T-helper 1 cell (primary cell): Measurements from ENCODE around the gene MAP6.

Source experiments
- DNase-seq, 5 donors: peaks; one replicate each; pipeline ENCODE4 v3.0.0-alpha.2; 2012 to 2020

MAP6 gene

DNA sequence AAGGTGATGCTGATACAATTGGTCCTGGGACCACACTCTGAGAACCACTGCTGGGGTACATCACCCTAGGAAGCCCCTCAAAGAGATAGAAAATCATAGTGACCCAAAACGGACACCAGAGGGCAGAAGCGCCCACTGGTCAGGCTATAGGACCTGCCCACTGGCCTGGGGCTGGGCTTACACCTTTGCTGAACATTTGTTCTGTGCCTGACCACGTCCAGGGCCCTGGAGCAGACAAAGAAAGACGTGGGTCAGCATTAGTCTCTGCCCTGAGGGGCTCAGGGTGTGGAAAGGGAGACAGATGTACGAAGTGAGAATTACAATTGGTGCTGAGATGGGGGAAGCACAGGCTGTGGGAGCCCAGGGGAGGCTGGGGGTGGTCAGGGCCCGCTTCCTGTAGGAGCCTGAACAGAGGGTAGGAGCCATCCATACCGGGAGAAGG lies 121.2 kb downstream of the MAP6 start:
- DNase-seq = no peak

DNA sequence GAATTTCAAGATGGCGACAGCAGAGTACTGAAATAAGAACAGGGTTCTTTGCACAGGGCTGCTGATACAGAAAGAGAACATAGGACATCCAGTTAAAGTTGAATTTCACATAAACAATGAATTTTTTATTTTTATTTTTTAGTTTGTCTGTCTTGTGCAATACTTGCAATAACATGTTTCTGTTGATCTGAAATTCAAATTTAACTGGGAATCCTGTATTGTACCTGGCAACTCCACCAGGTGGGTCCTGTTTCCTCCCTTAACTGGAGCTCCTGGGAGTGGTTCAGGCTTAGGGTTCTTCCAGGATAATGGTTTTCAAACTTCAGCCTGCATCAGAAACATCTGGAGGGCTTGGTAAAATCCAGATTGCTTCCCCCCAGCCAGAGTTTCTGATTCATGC lies 121.7 kb downstream of the MAP6 start:
- DNase-seq = no peak

DNA sequence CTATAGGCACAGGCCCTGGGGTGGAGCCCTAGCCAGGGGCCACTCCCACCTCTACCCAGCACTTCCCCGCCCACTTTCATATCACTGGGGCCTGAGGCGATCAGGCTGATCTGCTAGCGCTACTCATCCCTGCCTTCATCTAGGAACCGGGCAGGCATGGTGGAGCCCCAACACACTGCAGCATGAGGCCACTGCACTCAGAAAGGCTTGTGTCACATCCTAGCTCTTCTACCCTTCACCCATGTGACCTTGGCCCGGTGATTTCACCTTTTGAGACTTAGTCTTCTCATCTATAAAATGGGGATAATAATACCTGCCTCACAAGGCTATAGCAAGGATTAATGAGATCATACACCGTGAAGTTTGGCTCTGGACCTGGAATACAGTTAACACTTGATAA lies 125.0 kb downstream of the MAP6 start:
- no peak for DNase-seq

DNA sequence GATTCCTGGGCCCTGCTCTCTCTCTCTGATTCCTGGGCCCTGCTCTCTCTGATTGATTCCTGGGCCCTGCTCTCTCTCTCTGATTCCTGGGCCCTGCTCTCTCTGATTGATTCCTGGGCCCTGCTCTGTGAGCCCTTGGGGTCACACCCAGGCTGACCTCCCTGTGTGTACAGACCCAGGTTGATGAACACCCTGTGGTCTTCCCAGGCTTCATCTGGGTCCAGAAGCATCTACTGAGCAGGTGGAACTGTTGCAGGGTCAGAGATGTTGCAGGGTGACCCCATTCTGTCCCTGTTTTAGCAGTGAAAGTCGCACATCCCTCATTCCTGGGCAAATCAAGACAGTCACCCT lies 126.8 kb downstream of the MAP6 start:
- no peak for DNase-seq

DNA sequence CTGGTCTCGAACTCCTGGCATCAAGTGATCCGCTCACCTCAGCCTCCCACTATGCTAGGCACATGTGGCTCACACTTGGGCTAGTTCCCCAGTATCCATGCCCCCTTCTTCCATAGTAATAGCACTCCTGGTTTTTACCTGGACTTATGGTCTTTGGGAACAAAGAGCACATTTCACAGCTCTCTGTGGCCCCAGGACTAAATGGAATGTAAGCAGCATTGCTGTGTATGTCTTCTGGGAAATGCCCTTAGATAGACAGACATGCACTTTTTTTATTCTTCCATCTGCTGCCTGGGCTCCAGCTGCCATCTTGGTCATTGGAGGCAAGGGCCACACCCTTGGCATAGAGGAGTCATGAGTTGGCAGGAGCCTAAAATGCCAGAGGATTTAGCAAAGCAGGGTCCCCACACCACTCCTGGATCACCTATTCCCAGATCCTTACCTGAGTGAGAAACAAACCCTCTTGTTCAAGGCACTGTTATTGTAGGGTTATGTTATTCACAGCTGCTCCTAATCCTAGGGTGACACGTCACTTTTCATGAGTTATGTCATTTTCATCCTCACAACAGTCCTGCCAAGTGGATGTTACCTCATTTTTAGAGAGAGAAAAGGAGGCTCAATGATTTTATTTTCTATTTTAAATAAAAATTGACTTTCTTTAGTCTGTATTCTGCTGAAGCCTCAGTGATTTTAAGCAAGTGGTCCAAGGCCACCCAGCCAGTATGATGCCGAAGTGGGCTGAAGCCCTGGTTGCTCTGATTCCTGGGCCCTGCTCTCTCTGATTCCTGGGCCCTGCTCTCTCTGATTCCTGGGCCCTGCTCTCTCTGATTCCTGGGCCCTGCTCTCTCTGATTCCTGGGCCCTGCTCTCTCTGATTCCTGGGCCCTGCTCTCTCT lies 127.4 kb downstream of the MAP6 start:
- no peak for DNase-seq

DNA sequence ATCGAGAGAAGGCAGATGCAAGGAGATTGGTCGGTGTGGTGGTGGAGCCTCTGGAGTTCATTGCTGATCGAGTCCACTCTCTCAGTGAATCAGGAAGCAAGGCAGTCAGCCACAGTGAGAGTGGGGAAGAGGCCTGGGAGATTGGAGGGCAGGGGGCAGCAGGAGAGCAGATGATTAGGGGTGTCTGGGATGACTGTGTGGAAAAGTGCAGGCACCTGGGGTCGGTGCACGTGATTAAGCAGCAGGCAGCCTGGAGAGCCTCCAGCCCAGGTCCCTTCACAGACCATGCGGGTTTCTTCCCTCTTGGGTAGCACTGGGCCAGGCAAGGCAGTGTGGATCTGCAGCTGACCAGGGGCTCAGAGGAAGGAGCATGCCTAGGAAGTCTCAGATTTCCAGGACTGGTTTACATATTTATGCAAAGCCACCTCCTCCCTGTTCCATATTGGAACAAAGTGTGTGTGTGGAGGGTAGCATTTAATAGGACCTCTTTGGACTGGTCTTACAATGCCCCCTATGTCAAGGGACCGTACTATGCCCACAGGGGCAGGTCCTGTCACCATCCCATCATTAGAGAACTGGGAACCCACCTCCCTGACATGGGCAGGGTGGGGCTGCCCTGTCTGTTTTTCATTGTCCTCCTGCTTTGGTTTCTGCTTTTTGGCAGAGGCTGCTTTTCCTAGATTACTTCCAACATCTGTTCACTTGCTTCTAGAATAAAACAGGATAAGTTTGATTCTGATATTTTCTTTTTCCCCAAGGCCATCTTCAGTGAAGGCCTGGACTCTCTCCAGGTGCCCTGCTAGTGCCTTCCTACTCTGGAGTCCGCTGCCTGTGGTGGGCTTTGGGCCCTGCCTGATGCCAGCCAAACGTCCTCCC lies 129.1 kb downstream of the MAP6 start:
- DNase-seq = no peak

DNA sequence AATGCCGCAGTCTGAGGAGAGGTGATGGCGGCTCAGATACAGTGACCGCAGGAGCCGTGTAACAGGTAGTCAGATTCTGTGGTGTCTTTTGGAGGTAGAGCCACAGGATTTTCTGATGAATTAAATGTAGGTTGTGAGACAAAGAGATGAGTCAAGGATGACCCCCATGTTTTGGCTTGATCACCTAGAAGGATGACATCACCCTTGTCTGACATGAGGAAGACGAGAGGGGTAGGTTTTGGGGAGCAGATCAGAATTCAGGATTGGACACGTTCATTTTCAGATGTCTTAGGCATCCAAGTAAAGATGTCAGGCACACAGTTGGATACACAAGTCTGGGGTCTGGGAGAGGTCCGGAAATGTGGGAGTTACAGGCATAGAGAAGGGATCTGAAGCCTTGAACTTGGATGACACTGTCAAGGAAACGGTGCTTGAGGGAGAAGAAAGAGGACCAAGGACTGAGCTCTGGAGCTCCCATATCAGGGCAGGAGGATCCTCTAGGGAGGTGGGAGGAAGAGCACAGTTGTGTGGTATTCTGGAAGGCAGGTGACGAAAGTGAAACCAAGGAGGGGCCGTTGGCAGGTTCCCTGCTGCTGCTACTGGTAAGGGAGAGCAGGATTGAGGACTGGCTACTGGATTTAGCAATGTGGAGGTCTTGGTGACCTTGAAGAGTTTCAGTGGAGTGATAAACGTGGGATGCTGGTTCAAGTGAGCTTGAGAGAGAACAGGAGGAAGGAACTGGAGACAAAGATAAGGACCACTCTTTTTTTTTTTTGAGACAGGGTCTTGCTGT lies 130.5 kb downstream of the MAP6 start:
- DNase-seq = no peak

DNA sequence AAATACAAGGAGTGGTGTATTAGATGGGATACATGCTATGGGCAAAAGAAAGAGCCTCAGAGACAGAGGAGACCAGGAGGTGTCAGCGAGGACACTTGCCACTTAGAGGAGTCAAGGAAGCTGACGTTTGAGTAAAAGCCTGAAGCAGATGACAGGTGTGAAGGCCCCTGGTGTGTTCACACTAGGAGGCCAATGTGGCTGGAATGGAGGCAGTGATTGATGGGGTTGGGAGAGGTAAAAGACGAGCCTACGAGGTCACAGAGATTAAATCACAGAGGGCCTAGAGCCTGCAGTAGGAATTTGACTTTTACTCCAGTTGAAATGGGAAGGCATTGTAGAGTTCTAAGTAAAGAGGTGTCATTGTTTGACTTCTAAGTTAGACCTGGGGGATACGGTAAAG lies 131.1 kb downstream of the MAP6 start:
- DNase-seq = no peak
